Pons (tissue), 1 donor: ENCODE measurements around the gene PDE12.

ENCODE experiments used
- DNase-seq: peaks from one replicate; pipeline ENCODE4 v3.0.0-alpha.2; 2016; ENCODE audit warnings: low spot score

Gene PDE12

GRCh38 chr3:57555738-57556458 lies at the start of gene PDE12:
PDE12 (plus strand) TSS chr3:57556274; CDS start chr3:57556380, 106 bp downstream.
- DNase-seq: peak; percentile 94

DNA sequence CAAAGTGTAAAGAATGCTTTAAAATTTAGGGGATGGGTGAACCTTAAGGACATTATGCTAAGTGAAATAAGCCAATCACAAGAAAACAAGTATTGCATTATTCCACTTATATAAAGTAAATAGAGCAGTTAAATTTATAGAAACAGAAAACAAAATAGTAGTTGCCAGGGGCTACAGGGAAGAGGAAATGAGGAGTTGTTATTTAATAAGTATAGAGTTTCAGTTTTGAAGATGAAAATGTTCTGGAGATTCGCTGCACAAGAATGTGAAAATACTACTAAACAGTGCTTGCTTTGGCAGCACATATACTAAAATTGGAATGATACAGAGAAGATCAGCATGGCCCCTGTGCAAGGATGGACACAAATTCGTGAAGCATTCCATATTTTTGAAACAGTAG lies 43.9 kb upstream of the PDE12 start:
- no peak for DNase-seq

GRCh38 chr3:57518276-57518915 lies 37.7 kb upstream of the PDE12 start:
- no peak for DNase-seq

- DNase-seq: no peak
Measured at GRCh38 chr3:57530071-57530608, 25.9 kb upstream of the PDE12 start.

GRCh38 chr3:57538465-57538864 lies 17.6 kb upstream of the PDE12 start:
- no peak for DNase-seq

GRCh38 chr3:57544181-57545125 lies 11.6 kb upstream of the PDE12 start, which contains the start of gene DNAH12:
DNAH12 (minus strand) TSS chr3:57544344; CDS start chr3:57542870, 1,474 bp downstream.
- peak; percentile 24 for DNase-seq

- peak; percentile 76 for DNase-seq
Measured at GRCh38 chr3:57545636-57546268, 10.3 kb upstream of the PDE12 start.

GRCh38 chr3:57546616-57547015 lies 9.5 kb upstream of the PDE12 start:
- no peak for DNase-seq

DNA sequence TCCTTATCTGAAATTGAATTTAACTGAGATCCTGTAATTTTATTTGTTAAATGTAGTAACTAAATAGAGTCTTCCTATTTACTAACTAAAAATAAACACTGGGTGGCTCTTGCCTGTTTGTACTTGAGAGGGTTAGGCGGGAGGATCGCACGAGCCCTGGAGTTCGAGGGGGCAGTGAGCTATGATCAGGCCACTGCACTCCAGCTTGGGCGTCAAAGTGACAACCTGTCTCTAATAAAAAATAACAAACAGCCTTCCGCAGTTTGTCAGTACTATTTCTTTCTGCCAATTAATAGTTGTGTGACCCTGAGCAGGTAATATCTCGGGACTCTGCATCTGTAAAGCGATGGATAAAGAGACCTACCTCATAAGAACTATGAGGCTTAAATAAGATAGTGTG lies 768 bp upstream of the PDE12 start:
- DNase-seq: no peak

DNA sequence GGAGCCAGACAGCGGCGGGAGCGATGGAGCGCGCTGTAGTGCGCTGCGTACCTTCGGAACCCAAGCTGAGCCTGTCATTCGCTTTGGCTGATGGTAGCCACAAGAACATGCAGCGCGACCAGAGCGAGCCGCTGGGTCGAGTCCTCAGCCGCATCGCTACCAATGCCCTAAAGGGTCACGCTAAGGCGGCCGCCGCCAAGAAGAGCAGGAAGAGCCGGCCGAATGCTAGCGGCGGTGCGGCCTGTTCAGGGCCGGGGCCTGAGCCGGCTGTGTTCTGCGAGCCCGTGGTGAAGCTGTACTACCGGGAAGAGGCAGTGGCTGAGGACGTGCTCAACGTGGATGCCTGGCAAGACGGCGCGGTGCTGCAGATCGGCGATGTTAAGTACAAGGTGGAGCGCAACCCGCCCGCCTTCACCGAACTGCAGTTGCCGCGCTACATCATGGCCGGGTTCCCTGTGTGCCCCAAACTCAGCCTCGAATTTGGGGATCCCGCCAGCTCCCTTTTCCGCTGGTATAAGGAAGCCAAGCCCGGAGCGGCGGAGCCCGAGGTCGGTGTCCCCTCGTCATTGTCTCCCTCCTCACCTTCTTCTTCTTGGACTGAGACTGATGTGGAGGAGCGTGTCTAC lies 498 bp downstream of the PDE12 start:
- no peak for DNase-seq

DNA sequence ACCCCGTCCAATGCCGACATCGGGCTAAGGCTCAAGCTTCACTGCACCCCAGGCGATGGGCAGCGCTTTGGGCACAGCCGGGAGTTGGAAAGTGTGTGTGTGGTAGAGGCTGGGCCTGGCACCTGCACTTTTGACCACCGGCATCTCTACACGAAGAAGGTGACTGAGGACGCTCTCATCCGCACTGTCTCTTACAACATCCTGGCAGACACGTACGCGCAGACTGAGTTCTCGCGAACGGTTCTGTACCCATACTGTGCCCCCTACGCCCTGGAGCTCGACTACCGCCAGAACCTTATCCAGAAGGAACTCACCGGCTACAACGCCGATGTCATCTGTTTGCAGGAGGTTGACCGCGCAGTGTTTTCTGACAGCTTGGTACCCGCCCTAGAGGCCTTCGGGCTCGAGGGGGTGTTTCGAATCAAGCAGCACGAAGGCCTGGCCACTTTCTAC lies 1.0 kb downstream of the PDE12 start:
- DNase-seq: no peak

- no peak for DNase-seq
Measured at GRCh38 chr3:57559526-57559925, 3.5 kb downstream of the PDE12 start.

DNA sequence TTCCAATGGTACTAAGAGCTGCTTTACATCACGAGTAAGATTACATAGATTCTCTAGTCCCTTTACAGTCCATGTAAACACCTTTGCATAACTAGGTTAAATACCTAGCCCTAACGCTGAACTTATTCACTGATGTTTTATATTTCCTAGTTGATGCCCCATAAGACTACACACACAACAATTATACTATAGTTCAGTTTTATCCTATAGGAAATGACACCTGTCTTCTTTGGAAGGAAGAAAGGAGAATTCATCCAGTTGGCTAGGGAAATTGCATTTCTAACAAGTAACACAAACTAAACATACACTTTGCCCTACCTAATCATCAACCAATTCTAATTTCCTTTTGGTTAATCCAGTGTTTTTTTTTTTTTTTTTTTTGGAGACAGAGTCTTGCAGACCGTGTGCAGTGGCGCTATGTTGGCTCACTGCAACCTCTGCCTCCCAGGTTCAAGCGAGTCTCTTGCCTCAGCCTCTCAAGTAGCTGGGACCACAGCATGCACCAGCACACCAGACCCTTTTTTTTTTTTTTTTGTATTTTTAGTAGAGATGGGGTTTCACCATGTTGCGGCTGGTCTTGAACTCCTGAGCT lies 13.9 kb downstream of the PDE12 start:
- no peak for DNase-seq

GRCh38 chr3:57570878-57571277 lies 14.8 kb downstream of the PDE12 start:
- DNase-seq: no peak

DNA sequence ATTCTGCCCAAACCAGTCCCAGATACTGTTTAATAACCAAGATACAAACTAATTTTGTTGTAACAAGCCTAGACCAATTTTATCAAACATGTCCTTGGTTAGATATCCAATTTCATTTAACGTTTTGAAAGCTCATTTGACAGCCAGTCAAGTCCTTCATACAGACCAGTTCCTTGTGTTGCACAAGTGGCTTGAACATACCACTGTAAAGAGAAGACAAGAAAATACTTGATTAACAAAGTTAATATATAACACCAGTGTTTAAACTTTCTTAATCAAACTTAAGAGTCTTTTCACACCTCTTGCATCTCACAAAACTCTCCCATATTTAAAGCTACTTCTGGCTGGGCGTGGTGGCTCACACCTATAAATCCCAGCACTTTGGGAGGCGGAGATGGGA lies 16.0 kb downstream of the PDE12 start:
- DNase-seq: no peak

DNA sequence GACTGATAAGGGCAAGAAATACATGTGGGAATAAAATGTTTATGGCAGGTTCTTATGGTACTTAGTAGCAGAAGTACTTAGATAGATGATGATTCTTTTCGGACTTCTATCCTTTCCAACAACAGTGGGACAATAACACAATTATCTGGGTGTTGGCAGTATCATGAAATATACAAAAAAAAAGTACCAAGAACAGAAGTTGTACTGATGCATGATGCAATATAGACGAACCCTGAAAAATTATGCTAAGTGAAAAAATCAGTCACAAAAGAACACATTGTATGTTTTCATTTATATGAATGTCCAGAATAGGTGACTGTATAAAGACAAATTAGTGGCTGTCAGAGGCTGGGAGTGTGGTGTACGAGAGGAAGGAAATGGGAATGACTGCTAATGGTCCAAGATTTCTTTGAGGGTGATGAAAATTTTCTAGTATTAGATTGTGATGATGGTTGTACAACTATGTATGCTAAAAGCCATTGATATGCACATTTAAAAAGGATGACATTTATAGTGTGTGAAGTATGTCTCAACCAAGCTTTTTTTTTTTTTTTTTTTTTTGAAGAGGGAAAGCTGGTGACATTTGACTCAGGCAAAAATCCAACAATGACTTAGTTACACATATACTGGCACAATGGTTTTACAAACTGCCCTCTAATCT lies 20.0 kb downstream of the PDE12 start:
- peak; percentile 77 for DNase-seq

GRCh38 chr3:57577801-57578200 lies 21.7 kb downstream of the PDE12 start:
- DNase-seq: no peak

DNA sequence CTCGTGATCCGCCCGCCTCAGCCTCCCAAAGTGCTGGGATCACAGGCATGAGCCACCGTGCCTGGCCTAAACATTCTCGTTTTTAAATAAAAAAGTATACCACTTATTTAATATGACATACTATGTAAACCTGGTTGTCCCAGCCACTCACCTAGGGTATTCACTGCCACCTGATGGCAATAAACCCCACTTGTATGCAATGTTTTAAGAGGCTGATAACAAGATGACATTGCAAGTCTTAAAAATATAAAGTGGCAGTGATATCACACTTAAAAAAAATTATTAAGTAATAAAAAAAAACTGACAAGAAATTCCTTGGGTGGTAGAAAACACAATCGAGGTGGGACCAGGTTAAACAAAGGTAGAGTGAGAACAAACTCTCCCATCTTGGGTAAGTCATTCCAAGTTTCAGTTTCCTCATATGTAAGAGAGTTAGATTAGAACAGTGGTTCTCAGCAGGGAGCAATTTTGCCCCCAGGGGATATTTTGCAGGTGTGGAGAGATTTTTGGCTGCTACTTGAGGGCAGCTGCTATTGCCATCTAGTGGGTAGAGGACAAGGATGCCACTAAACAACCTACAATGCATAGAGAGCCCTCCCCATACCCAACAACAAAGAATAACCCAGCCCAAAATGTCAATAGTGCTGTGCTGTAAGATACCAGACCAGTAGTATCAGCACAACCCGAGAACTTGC lies 26.5 kb downstream of the PDE12 start:
- DNase-seq: no peak

DNA sequence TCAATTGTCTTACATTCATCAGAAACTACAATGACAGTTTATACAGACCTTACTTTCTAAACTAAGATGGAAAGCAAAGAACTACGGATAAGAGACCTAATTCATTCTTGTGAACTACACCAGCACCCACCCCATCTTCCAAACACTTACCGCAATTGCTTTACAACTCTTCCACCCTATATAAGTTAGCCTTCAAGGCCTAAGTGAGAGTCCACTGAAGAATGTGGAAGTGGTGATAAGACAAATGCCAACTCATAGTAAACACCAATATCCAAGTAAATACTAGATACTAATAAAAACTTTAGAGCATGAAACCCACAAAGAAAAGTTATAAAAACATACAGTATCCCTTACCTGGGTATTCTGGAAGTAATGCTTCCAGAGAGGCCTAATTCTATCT lies 27.5 kb downstream of the PDE12 start:
- DNase-seq: no peak

GRCh38 chr3:57586778-57587177 lies 30.7 kb downstream of the PDE12 start:
- no peak for DNase-seq
